Gastroesophageal sphincter (tissue), 3 donors: ENCODE measurements around the gene CCDC73.

ENCODE experiments used
- EP300 ChIP-seq: sonication (generic); formaldehyde crosslinking; IDR thresholded peaks from one replicate; pipeline ENCODE4 v1.6.1; 2017; ENCODE audit warnings: antibody characterized with exemption, mild to moderate bottlenecking
- POLR2A ChIP-seq, 2 donors: fragments of 450-650 bp; IDR thresholded peaks; one replicate each; pipeline ENCODE4 v1.6.1; 2017; ENCODE audit warnings: antibody characterized with exemption in 2 of 2, mild to moderate bottlenecking in 2 of 2, moderate library complexity in 1 of 2
- POLR2AphosphoS5 ChIP-seq: sonication (generic); formaldehyde crosslinking; IDR thresholded peaks from one replicate; pipeline ENCODE4 v1.6.1; 2017; ENCODE audit warnings: antibody characterized with exemption
- TF ChIP-seq, protein P1 (sequence below), 4 experiments: fragments of 200-600 bp in 2 of 4; fragments of 450-650 bp in 2 of 4; sonication (generic) in 1 of 4; IDR thresholded peaks; one replicate each; pipeline ENCODE4 v1.5.1; 2017 to 2019; ENCODE audit warnings: antibody characterized with exemption in 4 of 4, mild to moderate bottlenecking in 2 of 4, moderate library complexity in 2 of 4

DNA sequence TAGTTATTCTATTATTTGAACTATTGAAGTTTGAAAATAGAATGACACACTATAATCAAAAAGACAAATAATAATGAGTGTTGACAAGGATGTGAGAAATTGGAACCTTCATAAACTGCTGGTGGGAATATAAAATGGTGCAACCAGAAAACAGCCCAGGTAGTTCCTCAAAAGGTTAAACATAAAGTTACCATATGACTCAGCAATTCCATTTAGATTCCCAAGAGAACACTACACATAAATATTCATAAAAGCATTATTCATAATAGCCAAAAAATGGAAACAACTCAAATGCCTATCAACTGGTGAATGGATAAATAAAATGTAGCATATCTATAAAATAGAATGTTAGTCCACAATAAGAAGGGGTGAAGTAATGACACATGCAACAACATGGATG lies 21.7 kb downstream of the CCDC73 start:
- no peak for TF ChIP-seq EP300
- TF ChIP-seq, protein P1, sequence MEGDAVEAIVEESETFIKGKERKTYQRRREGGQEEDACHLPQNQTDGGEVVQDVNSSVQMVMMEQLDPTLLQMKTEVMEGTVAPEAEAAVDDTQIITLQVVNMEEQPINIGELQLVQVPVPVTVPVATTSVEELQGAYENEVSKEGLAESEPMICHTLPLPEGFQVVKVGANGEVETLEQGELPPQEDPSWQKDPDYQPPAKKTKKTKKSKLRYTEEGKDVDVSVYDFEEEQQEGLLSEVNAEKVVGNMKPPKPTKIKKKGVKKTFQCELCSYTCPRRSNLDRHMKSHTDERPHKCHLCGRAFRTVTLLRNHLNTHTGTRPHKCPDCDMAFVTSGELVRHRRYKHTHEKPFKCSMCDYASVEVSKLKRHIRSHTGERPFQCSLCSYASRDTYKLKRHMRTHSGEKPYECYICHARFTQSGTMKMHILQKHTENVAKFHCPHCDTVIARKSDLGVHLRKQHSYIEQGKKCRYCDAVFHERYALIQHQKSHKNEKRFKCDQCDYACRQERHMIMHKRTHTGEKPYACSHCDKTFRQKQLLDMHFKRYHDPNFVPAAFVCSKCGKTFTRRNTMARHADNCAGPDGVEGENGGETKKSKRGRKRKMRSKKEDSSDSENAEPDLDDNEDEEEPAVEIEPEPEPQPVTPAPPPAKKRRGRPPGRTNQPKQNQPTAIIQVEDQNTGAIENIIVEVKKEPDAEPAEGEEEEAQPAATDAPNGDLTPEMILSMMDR (IDR thresholded peaks at IDR 0.05), result no peak
- no peak for TF ChIP-seq POLR2AphosphoS5
- no peak for TF ChIP-seq POLR2A (IDR thresholded peaks at IDR 0.05)
